Neural cell (in vitro differentiated cells): ENCODE results near the gene USO1.

ENCODE experiments used
- CTCF ChIP-seq: fragments of 450-650 bp; IDR thresholded peaks from 2 replicates; pipeline ENCODE4 v1.5.1; 2014; ENCODE audit warnings: antibody characterized with exemption, mild to moderate bottlenecking, moderate library complexity; ENCODE audit not compliant: poor library complexity, severe bottlenecking
- EP300 ChIP-seq: fragments of 450-650 bp; conservative IDR thresholded peaks from 2 replicates; pipeline ENCODE4 v1.6.1; 2014; ENCODE audit warnings: antibody characterized with exemption, mild to moderate bottlenecking, moderate library complexity; ENCODE audit not compliant: poor library complexity, severe bottlenecking
- EZH2 ChIP-seq: fragments of 200-600, 300-800 bp; shearing (Covaris generic), sonication (generic); IDR thresholded peaks from 2 replicates; pipeline ENCODE4 v1.6.1; 2014; ENCODE audit warnings: antibody characterized with exemption, low read length, borderline replicate concordance, mild to moderate bottlenecking; ENCODE audit not compliant: insufficient read depth, poor library complexity, severe bottlenecking
- POLR2AphosphoS5 ChIP-seq: IDR thresholded peaks from 2 replicates; pipeline ENCODE4 v1.6.1; 2012
- REST ChIP-seq: IDR thresholded peaks from 2 replicates; pipeline ENCODE4 v1.6.1; 2012; ENCODE audit warnings: borderline replicate concordance
- TAF1 ChIP-seq: IDR thresholded peaks from 2 replicates; pipeline ENCODE4 v1.6.1; 2012; ENCODE audit warnings: low read depth

- no peak for TF ChIP-seq EZH2
- TF ChIP-seq POLR2AphosphoS5 = no peak
- TF ChIP-seq TAF1 = no peak
- TF ChIP-seq REST = no peak
- no peak for TF ChIP-seq CTCF
- TF ChIP-seq EP300 = no peak
Measured at GRCh38 chr4:75723163-75724065, 963 bp upstream of the USO1 start.
